ENCODE data around the gene MBP.

The MBP gene

DNA sequence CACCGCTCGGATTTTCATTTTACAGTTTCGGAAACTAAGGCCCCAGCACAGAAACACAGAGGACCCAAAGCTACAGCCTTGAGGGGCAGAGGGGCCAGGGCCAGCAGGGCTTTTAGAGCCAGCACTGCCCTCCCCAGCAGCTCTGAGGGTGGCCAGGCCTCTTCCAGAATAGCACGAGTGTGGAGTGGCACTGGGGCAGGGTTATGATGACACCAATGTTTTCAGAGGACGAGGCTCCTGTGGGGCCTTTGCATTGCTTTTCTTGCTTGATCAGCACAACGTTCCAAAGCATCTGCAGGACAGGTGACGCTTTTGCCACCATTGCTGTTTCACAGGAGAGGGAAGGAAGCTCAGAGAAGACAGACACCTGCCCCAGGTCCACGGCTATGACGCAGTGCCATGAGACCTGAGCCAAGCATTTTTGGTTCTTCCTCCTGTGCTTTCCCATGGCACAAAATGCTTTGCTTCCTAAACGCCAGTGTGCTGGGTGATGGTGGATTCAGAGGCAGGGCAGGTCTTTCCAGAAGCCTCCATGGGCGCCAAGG, 126.9 kb downstream of the MBP start:
- TF ChIP-seq TEAD4 (IDR thresholded peaks at IDR 0.05), result no peak
- TF ChIP-seq CREB1 (IDR thresholded peaks at IDR 0.05; ENCODE audit: low read depth), result no peak
- TF ChIP-seq ZBTB7A (IDR thresholded peaks at IDR 0.05; ENCODE audit: low read depth), result no peak
- no peak for TF ChIP-seq TAF1 (IDR thresholded peaks at IDR 0.05; ENCODE audit: low read depth)
- TF ChIP-seq EP300 (IDR thresholded peaks at IDR 0.05; ENCODE audit: borderline replicate concordance), result no peak

DNA sequence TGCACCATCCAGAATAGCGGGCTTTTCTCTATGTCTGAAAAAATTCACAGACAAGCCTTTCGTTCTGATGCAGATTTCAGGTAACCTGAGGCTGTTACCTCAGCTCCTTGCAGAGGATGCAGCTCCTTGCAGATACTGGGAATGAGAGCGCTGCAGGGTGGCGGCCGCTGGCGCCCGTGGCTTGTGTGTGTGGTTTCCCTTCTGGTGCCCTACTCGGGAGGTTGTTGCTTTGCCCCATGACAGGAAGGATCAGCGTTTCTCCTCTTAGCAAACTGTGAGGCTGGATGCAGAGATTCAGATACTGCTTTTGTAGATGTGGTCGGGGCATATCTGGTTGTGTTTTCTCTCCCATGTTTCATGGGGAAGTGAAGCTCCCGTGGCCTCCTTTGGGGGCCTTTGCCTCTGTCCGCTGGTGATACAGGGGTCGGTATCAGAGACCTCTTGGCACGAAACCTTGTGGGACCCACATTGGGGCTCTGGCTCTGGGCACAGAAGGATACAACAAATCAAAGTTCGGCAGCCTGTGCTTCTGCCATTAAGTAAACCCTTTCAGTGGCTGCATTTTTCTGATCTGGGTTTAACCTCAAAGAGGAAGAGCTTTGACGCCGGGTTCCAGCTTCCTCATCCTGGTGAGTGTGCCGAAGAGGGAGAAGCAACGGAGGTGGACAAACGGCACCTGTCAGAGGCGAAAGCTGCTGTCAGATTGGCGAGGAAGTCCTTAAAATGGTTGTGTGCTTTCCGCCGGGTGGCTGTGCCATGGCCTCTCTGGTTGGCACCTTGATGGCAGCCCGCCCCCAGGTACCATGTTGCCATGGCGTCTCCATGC, 127.8 kb downstream of the MBP start:
- no peak for TF ChIP-seq ZBTB7A (IDR thresholded peaks at IDR 0.05; ENCODE audit: low read depth)
- no peak for TF ChIP-seq FOXM1 (IDR thresholded peaks at IDR 0.05; ENCODE audit: borderline replicate concordance, low read depth)
- no peak for TF ChIP-seq TCF12 (IDR thresholded peaks at IDR 0.05; ENCODE audit: low read depth)
- TF ChIP-seq, protein P1, sequence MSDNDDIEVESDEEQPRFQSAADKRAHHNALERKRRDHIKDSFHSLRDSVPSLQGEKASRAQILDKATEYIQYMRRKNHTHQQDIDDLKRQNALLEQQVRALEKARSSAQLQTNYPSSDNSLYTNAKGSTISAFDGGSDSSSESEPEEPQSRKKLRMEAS (IDR thresholded peaks at IDR 0.05), result no peak
- TF ChIP-seq EP300 (IDR thresholded peaks at IDR 0.05; ENCODE audit: borderline replicate concordance), result no peak

DNA sequence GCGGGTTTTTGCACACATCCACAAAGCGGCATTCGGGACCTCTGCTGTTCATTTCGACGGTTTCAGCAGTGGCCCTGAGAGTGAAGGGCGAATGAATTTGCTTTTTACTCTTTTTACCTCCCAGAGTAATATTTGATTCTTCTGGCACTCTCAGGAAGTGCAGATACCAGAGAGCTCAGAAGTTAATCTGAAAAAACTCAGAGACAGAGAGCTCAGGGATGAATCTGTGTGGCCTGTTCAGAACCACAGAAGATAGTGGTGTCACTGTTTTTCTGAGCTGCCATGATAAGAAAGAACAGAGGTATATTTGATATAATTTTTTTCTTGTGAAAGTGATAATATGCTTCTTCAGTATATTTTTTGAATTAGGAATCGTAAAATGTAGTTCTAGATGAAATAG, 129.3 kb downstream of the MBP start:
- TF ChIP-seq ZBTB7A (IDR thresholded peaks at IDR 0.05; ENCODE audit: low read depth), result no peak
- TF ChIP-seq NFIC (IDR thresholded peaks at IDR 0.05), result no peak
- TF ChIP-seq, protein P2, sequence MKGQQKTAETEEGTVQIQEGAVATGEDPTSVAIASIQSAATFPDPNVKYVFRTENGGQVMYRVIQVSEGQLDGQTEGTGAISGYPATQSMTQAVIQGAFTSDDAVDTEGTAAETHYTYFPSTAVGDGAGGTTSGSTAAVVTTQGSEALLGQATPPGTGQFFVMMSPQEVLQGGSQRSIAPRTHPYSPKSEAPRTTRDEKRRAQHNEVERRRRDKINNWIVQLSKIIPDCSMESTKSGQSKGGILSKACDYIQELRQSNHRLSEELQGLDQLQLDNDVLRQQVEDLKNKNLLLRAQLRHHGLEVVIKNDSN (IDR thresholded peaks at IDR 0.05), result no peak
- TF ChIP-seq CEBPB (IDR thresholded peaks at IDR 0.05), result no peak
- TF ChIP-seq EGR1 (IDR thresholded peaks at IDR 0.05), result no peak
- no peak for TF ChIP-seq CREB1 (IDR thresholded peaks at IDR 0.05; ENCODE audit: low read depth)
- no peak for TF ChIP-seq TEAD4 (IDR thresholded peaks at IDR 0.05)
- TF ChIP-seq TAF1 (IDR thresholded peaks at IDR 0.05; ENCODE audit: low read depth), result no peak

DNA sequence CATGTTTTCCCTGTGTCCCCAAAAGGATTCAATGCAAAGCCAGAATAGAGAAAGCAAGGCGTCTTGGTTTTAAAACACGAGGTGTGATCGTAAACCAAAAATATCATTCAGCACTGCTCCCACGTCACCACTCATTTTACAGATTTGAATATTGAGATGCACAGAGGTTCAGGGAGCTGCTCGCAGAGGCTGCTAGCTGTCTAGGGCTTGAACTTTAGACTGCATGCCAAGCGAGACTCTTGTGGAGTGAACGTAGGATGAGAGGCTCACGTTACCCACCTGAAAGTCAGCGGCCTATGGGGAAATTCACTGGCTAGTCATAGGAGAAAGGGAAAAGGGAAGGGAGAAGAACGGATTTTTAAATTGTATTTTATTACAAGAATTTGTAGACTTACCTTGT, 130.1 kb downstream of the MBP start:
- TF ChIP-seq RAD21 (IDR thresholded peaks at IDR 0.05; ENCODE audit: low read depth) (no peak), NFIC (IDR thresholded peaks at IDR 0.05) (no peak), YY1 (IDR thresholded peaks at IDR 0.05; ENCODE audit: low read depth) (no peak), CEBPB (IDR thresholded peaks at IDR 0.05) (no peak), TEAD4 (IDR thresholded peaks at IDR 0.05) (no peak), TCF12 (IDR thresholded peaks at IDR 0.05; ENCODE audit: low read depth) (no peak), EGR1 (IDR thresholded peaks at IDR 0.05) (no peak), EP300 (IDR thresholded peaks at IDR 0.05; ENCODE audit: borderline replicate concordance) (no peak), FOXM1 (IDR thresholded peaks at IDR 0.05; ENCODE audit: borderline replicate concordance, low read depth) (no peak)
- TF ChIP-seq, protein P3, sequence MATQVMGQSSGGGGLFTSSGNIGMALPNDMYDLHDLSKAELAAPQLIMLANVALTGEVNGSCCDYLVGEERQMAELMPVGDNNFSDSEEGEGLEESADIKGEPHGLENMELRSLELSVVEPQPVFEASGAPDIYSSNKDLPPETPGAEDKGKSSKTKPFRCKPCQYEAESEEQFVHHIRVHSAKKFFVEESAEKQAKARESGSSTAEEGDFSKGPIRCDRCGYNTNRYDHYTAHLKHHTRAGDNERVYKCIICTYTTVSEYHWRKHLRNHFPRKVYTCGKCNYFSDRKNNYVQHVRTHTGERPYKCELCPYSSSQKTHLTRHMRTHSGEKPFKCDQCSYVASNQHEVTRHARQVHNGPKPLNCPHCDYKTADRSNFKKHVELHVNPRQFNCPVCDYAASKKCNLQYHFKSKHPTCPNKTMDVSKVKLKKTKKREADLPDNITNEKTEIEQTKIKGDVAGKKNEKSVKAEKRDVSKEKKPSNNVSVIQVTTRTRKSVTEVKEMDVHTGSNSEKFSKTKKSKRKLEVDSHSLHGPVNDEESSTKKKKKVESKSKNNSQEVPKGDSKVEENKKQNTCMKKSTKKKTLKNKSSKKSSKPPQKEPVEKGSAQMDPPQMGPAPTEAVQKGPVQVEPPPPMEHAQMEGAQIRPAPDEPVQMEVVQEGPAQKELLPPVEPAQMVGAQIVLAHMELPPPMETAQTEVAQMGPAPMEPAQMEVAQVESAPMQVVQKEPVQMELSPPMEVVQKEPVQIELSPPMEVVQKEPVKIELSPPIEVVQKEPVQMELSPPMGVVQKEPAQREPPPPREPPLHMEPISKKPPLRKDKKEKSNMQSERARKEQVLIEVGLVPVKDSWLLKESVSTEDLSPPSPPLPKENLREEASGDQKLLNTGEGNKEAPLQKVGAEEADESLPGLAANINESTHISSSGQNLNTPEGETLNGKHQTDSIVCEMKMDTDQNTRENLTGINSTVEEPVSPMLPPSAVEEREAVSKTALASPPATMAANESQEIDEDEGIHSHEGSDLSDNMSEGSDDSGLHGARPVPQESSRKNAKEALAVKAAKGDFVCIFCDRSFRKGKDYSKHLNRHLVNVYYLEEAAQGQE (IDR thresholded peaks at IDR 0.05; ENCODE audit: low read depth), result no peak
- TF ChIP-seq, protein P1 (IDR thresholded peaks at IDR 0.05), result no peak
- TF ChIP-seq, protein P2 (IDR thresholded peaks at IDR 0.05), result no peak

DNA sequence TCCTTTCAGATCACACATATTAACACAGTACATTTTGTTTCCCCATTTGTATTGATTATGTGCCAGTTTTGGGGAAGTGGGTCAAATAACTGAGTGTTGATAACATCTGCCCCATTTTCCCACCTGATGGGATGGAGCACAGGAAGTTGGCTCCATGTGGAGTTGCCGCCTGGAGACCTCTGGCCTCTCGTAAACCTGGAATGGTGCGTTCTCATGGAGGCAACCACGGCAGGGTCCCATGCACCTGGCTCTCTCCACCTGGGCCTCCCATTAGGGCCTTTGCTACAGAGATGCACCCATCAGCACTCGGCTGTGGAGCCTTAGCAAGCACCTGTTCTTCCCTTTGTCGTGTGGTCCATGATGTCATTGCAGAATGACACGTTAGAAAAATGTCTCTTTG, 130.6 kb downstream of the MBP start:
- TF ChIP-seq, protein P3 (IDR thresholded peaks at IDR 0.05; ENCODE audit: low read depth), result no peak
- TF ChIP-seq TEAD4 (IDR thresholded peaks at IDR 0.05), result no peak
- TF ChIP-seq YY1 (IDR thresholded peaks at IDR 0.05; ENCODE audit: low read depth), result no peak
- TF ChIP-seq TAF1 (IDR thresholded peaks at IDR 0.05; ENCODE audit: low read depth), result no peak
- no peak for TF ChIP-seq EGR1 (IDR thresholded peaks at IDR 0.05)
- TF ChIP-seq RAD21 (IDR thresholded peaks at IDR 0.05; ENCODE audit: low read depth), result no peak
- TF ChIP-seq NFIC (IDR thresholded peaks at IDR 0.05), result no peak
- TF ChIP-seq, protein P1 (IDR thresholded peaks at IDR 0.05), result no peak
- no peak for TF ChIP-seq EP300 (IDR thresholded peaks at IDR 0.05; ENCODE audit: borderline replicate concordance)
- no peak for TF ChIP-seq FOXM1 (IDR thresholded peaks at IDR 0.05; ENCODE audit: borderline replicate concordance, low read depth)
- no peak for TF ChIP-seq TCF12 (IDR thresholded peaks at IDR 0.05; ENCODE audit: low read depth)
- TF ChIP-seq, protein P2 (IDR thresholded peaks at IDR 0.05), result no peak
- TF ChIP-seq ZBTB7A (IDR thresholded peaks at IDR 0.05; ENCODE audit: low read depth), result no peak
- TF ChIP-seq CREB1 (IDR thresholded peaks at IDR 0.05; ENCODE audit: low read depth), result no peak
- TF ChIP-seq CEBPB (IDR thresholded peaks at IDR 0.05), result no peak
